Bronchial epithelial cell (primary cell): Measurements from ENCODE around the gene PCGF3. TPM values are rescaled to one million over a fixed set of nuclear protein-coding genes. Genes with fewer than 3 reads are reported as not detected.
A peak's percentile ranks its signal among the peaks of the same experiment; 100 is the strongest.

Experiments
- DNase-seq: peaks from one replicate; pipeline ENCODE4 v3.0.0-alpha.2; 2010; ENCODE audit warnings: low read depth
- FAIRE-seq: peaks from 2 replicates; lab custom pipeline; 2011; peaks lifted over from hg19 to GRCh38; lab: Jason Lieb, UNC
- H3K27me3 ChIP-seq: 2 replicates; pipeline ENCODE4 v1.5.1; 2011; ENCODE audit warnings: low read length; ENCODE audit not compliant: control insufficient read depth, insufficient read depth
- H3K36me3 ChIP-seq: 2 replicates; pipeline ENCODE4 v1.5.1; 2011; ENCODE audit warnings: low read length; ENCODE audit not compliant: control insufficient read depth, insufficient read depth
- H3K4me3 ChIP-seq: 2 replicates; pipeline ENCODE4 v1.5.1; 2011; ENCODE audit warnings: mild to moderate bottlenecking, low read depth, low read length, control low read depth
- total RNA-seq: library from RNA; depleted of rRNA; stranded (reverse); fragments of >200 nt; gene quantifications from 2 replicates; pipeline ENCODE4 v1.2.1, GENCODE V29; 2014
- TF ChIP-seq, protein P1 (sequence below): IDR thresholded peaks from 2 replicates; pipeline ENCODE4 v1.5.1; 2011; ENCODE audit warnings: mild to moderate bottlenecking, moderate library complexity, low read length, control low read depth, inconsistent platforms; ENCODE audit not compliant: insufficient read depth, severe bottlenecking

PCGF3 gene
- total RNA-seq, 1 donor from 2014 or later: 30.5 TPM

DNA sequence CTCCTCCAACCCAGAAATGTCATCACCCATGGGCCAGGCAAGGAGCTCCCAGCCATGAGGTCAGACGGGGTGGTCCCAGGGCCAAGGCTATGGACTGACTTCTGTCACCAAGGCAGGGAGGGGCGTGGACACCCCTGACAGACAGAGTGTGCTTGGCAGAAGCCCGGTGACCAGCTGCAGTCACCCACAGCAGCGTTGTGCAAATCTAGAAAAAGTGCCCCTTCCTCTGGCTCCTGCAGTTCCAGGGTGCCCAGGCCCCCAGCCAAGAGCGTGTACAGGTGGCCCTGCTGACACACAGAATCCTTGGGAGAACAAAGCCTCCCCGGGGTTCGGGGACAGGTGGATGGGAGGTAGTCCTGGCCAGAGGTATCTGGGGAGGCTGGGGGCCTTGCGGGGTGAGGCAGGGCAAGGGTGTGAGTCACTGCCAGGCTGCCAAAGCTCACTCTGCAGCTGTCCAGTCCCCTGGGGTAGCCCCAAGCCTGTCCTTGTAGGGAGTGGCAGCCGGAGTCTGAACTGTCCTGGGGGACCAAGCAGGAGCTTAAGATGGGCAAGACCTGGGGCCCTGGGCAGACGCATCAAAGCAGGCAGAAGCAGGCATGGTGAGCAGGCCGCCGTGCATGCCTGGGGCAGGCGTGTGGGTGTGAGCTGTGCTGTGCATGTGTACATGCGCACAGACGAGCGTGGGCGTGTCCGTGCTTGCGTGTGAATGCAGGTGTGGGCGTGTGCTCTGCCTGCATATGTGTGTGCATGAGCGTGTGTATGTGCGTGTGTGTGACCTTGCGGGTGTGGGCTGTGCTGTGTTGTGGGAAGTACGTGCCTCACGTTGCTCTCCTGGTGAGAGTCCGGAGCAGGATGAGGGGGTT lies 28.0 kb upstream of the PCGF3 start:
- Histone ChIP-seq H3K36me3 (peaks cover 4% of the 10 kb centered on the region), H3K27me3 (no peaks in the 10 kb centered on the region), H3K4me3 (no peak overlapping the region)
- FAIRE-seq (peak; percentile 92), DNase-seq (peak; percentile 82)
- TF ChIP-seq, protein P1, sequence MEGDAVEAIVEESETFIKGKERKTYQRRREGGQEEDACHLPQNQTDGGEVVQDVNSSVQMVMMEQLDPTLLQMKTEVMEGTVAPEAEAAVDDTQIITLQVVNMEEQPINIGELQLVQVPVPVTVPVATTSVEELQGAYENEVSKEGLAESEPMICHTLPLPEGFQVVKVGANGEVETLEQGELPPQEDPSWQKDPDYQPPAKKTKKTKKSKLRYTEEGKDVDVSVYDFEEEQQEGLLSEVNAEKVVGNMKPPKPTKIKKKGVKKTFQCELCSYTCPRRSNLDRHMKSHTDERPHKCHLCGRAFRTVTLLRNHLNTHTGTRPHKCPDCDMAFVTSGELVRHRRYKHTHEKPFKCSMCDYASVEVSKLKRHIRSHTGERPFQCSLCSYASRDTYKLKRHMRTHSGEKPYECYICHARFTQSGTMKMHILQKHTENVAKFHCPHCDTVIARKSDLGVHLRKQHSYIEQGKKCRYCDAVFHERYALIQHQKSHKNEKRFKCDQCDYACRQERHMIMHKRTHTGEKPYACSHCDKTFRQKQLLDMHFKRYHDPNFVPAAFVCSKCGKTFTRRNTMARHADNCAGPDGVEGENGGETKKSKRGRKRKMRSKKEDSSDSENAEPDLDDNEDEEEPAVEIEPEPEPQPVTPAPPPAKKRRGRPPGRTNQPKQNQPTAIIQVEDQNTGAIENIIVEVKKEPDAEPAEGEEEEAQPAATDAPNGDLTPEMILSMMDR: no peak

DNA sequence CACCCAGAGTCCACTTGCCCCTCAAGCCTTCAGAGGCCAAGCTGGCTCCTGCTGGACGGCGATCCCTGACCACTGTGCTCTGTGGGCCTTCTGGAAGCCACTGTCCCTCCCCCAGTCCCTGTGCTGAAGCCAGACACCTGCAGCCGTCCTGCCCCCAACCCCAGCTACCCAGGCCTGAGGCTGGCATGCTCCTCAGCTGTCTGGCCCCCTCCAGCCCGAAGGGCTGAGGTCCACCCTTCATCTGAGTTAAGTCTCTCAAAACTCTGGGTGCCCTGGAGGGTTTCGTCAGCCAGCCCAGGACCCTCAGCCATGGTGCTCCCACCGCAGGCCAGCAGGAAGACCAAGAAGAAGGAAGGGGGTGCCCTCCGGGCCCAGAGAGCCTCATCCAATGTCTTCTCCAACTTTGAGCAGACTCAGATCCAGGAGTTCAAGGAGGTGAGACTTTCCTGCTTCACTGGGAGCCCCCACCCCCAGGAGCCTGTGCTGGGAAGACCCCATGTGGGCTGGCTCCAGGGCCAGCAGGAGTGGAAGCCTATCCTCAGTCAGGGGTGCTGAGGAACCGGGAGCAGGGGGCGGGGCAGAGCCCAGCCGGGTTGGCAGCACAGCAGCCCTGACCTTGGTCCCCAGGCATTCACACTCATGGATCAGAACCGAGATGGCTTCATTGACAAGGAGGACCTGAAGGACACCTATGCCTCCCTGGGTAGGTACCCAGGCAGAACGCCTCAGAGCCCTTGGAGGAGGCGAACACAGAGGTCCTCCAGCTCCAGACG lies 27.1 kb upstream of the PCGF3 start:
- H3K27me3 ChIP-seq: no peaks in the 10 kb centered on the region
- FAIRE-seq (no peak), DNase-seq (no peak)
- TF ChIP-seq, protein P1: no peak
- no peaks in the 10 kb centered on the region for H3K36me3 ChIP-seq
- no peak overlapping the region for H3K4me3 ChIP-seq

DNA sequence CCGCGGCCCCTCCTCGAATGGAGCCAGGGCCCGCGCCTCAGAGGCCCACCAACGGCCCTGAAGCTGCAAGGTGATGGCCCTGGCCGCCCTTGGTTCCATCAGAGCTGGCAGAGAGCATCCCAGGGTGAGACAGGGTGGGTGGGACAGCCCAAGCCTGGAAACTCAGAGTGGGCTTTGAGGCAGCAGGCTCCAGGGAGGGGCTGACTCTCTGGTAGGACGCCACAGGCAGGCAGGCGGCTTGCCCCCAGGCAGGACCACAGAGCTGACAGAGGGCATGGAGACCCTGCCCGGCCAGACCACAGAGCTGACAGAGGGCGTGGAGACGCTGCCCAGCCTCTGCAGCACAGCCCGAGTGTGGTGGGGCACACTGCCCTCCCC lies 26.5 kb upstream of the PCGF3 start:
- Histone ChIP-seq H3K27me3 (no peaks in the 10 kb centered on the region), H3K4me3 (no peak overlapping the region), H3K36me3 (no peaks in the 10 kb centered on the region)
- FAIRE-seq (no peak), DNase-seq (no peak)
- TF ChIP-seq, protein P1: no peak

DNA sequence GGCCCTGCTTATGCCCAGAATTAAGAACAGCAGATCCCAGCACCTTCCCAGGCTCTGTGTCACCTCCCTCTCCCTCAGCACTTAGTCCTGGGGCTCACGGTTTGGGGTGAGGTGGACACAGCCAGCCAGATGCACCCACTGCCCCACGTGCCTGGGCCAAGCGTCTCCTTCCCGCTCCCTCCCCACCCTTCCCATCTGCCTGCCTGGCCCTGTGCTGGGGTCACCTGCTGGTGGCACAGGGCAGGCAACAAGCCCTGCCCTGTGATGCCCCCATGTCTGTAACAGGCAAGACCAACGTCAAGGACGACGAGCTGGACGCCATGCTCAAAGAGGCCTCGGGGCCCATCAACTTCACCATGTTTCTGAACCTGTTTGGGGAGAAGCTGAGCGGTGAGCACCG lies 26.0 kb upstream of the PCGF3 start:
- FAIRE-seq: no peak
- no peaks in the 10 kb centered on the region for H3K27me3 ChIP-seq
- TF ChIP-seq, protein P1: no peak
- no peak for DNase-seq
- H3K4me3 ChIP-seq: no peak overlapping the region
- no peaks in the 10 kb centered on the region for H3K36me3 ChIP-seq

DNA sequence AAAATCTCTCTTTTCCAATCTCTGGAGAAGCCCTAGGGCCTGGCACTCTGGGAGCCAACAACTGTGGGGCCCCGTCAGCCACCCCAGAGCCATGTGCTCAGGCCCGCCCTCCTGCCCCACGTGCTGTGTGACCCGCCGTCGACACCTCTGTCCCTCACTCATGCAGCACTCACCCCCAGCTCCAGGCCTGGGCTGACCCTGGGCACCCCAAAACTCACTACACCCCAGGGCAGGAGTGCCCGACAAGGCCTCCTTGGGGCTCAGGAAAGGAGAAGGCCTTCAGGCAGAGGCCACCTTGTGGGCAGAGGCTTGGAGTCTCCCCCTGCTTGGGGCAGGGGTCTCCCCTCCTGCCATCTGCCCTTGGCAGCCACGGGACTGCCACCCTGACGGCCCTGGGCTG lies 25.5 kb upstream of the PCGF3 start:
- no peak overlapping the region for H3K4me3 ChIP-seq
- FAIRE-seq: no peak
- TF ChIP-seq, protein P1: no peak
- H3K36me3 ChIP-seq: no peaks in the 10 kb centered on the region
- no peaks in the 10 kb centered on the region for H3K27me3 ChIP-seq
- no peak for DNase-seq
